Measurements from ENCODE around the gene TSEN2. TPM values are rescaled to one million over a fixed set of nuclear protein-coding genes. Genes with fewer than 3 reads are reported as not detected.

TSEN2 gene
- polyA plus RNA-seq, 1 donor (not counting 4 experiments of a cell fraction or from before 2014, with no cell fraction given), result 23.8 TPM

DNA sequence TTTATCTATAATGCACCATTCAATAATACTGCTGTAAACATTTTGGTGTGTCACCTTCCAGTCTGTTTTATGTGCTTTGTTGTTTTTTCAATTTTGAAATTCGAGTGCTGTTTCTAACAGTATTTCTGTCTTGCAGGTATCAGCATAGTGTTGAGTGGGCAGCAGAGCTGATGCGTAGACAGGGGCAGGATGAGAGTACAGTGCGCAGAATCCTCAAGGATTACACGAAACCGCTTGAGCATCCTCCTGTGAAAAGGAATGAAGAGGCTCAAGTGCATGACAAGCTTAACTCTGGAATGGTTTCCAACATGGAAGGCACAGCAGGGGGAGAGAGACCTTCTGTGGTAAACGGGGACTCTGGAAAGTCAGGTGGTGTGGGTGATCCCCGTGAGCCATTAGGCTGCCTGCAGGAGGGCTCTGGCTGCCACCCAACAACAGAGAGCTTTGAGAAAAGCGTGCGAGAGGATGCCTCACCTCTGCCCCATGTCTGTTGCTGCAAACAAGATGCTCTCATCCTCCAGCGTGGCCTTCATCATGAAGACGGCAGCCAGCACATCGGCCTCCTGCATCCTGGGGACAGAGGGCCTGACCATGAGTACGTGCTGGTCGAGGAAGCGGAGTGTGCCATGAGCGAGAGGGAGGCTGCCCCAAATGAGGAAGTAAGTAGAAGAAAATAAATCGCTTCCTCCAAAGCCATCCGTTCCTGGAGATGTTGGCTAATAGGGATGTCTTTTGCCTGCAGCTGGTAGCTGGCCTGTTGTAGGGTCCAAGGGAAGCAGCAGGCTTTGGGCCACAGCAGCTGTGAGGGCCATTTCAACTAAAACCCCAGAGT lies 19.1 kb downstream of the TSEN2 start:
- peaks cover 2% of the 10 kb centered on the region for H4K20me1 ChIP-seq (ENCODE audit: control insufficient read depth, extremely low read depth, insufficient read depth, low read length)
- H3K9me3 ChIP-seq (ENCODE audit: control insufficient read depth, low read depth, low read length), result no peaks in the 10 kb centered on the region
- peaks cover 2% of the 10 kb centered on the region for H3K9me1 ChIP-seq (ENCODE audit: control insufficient read depth, extremely low read depth, insufficient read depth, low read length)
- no peak overlapping the region for H3K4me3 ChIP-seq (ENCODE audit: control insufficient read depth in 2 of 3, extremely low read depth in 1 of 3, insufficient read depth in 2 of 3, low read depth in 1 of 3, low read length in 3 of 3)
- H3K79me2 ChIP-seq (ENCODE audit: control insufficient read depth, insufficient read depth, low read length), result no peaks in the 10 kb centered on the region
- no peak for DNase-seq (ENCODE audit: low read depth, low spot score)
- H3K36me3 ChIP-seq (ENCODE audit: control insufficient read depth in 2 of 2, extremely low read depth in 1 of 2, insufficient read depth in 2 of 2, low read length in 2 of 2), result peaks cover 16 to 20% of the 10 kb centered on the region in 2 experiments
- no peak overlapping the region for H3K4me2 ChIP-seq (ENCODE audit: control insufficient read depth, extremely low read depth, insufficient read depth, low read depth, low read length)
- TF ChIP-seq EZH2 (IDR thresholded peaks at IDR 0.05; ENCODE audit: low read length) (no peak), CTCF (optimal IDR thresholded peaks at IDR 0.05 in 1 of 3, IDR thresholded peaks at IDR 0.05 in 1 of 3, conservative IDR thresholded peaks at IDR 0.05 in 1 of 3; ENCODE audit: extremely low read depth in 1 of 3, insufficient read depth in 2 of 3, low read length in 3 of 3) (no peak)
- H3K4me1 ChIP-seq (ENCODE audit: control insufficient read depth, extremely low read depth, insufficient read depth, low read length), result peaks cover 13% of the 10 kb centered on the region
- no peak overlapping the region for H3K9ac ChIP-seq (ENCODE audit: control insufficient read depth, extremely low read depth, insufficient read depth, low read length)
- H2AFZ ChIP-seq (ENCODE audit: control insufficient read depth, low read length), result no peak overlapping the region
- no peak for FAIRE-seq
- H3K27ac ChIP-seq (ENCODE audit: control insufficient read depth, insufficient read depth, low read length), result no peak overlapping the region
- H3K27me3 ChIP-seq (ENCODE audit: control insufficient read depth, extremely low read depth, insufficient read depth, low read length), result no peaks in the 10 kb centered on the region
- dilution Hi-C loops (cut with MboI; ENCODE audit: extremely low pct_ligation_motif_present, low sequenced_read_pairs), result no loop called here

DNA sequence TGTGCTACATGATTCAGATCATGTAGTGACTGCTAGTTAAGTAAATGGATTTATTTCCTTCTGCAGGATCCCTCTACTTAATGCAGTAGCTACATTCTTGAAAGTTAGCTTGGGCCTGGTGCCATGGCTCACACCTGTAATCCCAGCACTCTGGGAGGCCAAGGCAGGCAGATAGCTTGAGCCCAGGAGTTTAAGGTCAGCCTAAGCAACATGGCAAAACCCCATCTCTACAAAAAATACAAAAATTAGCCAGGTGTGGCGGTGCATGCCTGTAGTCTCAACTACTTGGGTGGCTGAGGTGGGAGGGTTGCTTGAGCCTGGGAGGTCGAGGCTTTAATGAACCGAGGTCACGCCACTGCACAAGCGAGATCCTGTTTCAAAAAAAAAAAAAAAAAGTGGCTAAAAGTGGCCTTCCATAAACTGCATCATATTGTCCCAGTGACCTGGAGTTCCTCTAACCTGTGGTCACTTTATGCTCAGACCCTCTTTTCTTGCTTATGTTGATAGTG lies 22.0 kb downstream of the TSEN2 start:
- no peak overlapping the region for H3K9ac ChIP-seq (ENCODE audit: control insufficient read depth, extremely low read depth, insufficient read depth, low read length)
- no peak overlapping the region for H3K4me3 ChIP-seq (ENCODE audit: control insufficient read depth in 2 of 3, extremely low read depth in 1 of 3, insufficient read depth in 2 of 3, low read depth in 1 of 3, low read length in 3 of 3)
- peaks cover 6 to 14% of the 10 kb centered on the region in 2 experiments for H3K36me3 ChIP-seq (ENCODE audit: control insufficient read depth in 2 of 2, extremely low read depth in 1 of 2, insufficient read depth in 2 of 2, low read length in 2 of 2)
- no peak overlapping the region for H3K27ac ChIP-seq (ENCODE audit: control insufficient read depth, insufficient read depth, low read length)
- dilution Hi-C loops (cut with MboI; ENCODE audit: extremely low pct_ligation_motif_present, low sequenced_read_pairs), result no loop called here
- FAIRE-seq (no peak), DNase-seq (ENCODE audit: low read depth, low spot score) (no peak)
- H3K4me2 ChIP-seq (ENCODE audit: control insufficient read depth, extremely low read depth, insufficient read depth, low read depth, low read length), result no peak overlapping the region
- no peak for TF ChIP-seq EZH2 (IDR thresholded peaks at IDR 0.05; ENCODE audit: low read length)
- TF ChIP-seq CTCF (optimal IDR thresholded peaks at IDR 0.05 in 1 of 3, IDR thresholded peaks at IDR 0.05 in 1 of 3, conservative IDR thresholded peaks at IDR 0.05 in 1 of 3; ENCODE audit: extremely low read depth in 1 of 3, insufficient read depth in 2 of 3, low read length in 3 of 3), result no peak
- no peak overlapping the region for H2AFZ ChIP-seq (ENCODE audit: control insufficient read depth, low read length)
- no peaks in the 10 kb centered on the region for H3K9me3 ChIP-seq (ENCODE audit: control insufficient read depth, low read depth, low read length)
- H3K79me2 ChIP-seq (ENCODE audit: control insufficient read depth, insufficient read depth, low read length), result no peaks in the 10 kb centered on the region
- no peaks in the 10 kb centered on the region for H3K27me3 ChIP-seq (ENCODE audit: control insufficient read depth, extremely low read depth, insufficient read depth, low read length)
- peaks cover 2% of the 10 kb centered on the region for H4K20me1 ChIP-seq (ENCODE audit: control insufficient read depth, extremely low read depth, insufficient read depth, low read length)
- H3K9me1 ChIP-seq (ENCODE audit: control insufficient read depth, extremely low read depth, insufficient read depth, low read length), result peaks cover 6% of the 10 kb centered on the region
- H3K4me1 ChIP-seq (ENCODE audit: control insufficient read depth, extremely low read depth, insufficient read depth, low read length), result peaks cover 21% of the 10 kb centered on the region

All from keratinocyte (primary cell).